Common myeloid progenitor, CD34-positive (primary cell): Measurements from ENCODE around the gene PSMG3.

Experiments used
- CTCF ChIA-PET: fragments of 350-600 bp; sonication (Branson Sonifier 250); formaldehyde crosslinking; loops from one replicate; lab custom pipeline; 2021; ENCODE audit warnings: antibody characterized with exemption; lab: Charles Lee
- POLR2A ChIA-PET: fragments of 350-600 bp; sonication (Branson Sonifier 250); formaldehyde crosslinking; loops from one replicate; lab custom pipeline; 2021; ENCODE audit warnings: antibody characterized with exemption; lab: Charles Lee
- DNase-seq, 3 donors: peaks; one replicate each; pipeline versions ENCODE4 v3.0.0 to v3.0.0-alpha.2; 2013
- H3K27ac ChIP-seq, 2 experiments: 1 replicate in 1 of 2; 2 replicates in 1 of 2; pipeline ENCODE4 v1.7.0; 2013; ENCODE audit warnings: inconsistent platforms in 2 of 2, low read length in 2 of 2, mild to moderate bottlenecking in 2 of 2, low read depth in 1 of 2, moderate library complexity in 1 of 2; ENCODE audit not compliant: severe bottlenecking in 2 of 2, insufficient read depth in 1 of 2, poor library complexity in 1 of 2
- H3K27me3 ChIP-seq, 5 experiments: replicated peaks in 2 of 5; 1 replicate in 3 of 5; 2 replicates in 2 of 5; pipeline versions ENCODE4 v1.6.1 to v1.7.0; 2013; ENCODE audit warnings: low read length in 4 of 5, mild to moderate bottlenecking in 2 of 5, moderate library complexity in 2 of 5, inconsistent platforms in 1 of 5; ENCODE audit not compliant: insufficient read depth in 5 of 5, control insufficient read depth in 4 of 5
- H3K36me3 ChIP-seq, 4 experiments: 1 replicate in 2 of 4; 2 replicates in 2 of 4; pipeline versions ENCODE4 v1.6.1 to v1.7.0; 2013; ENCODE audit warnings: low read length in 3 of 4, control low read depth in 1 of 4, mild to moderate bottlenecking in 1 of 4; ENCODE audit not compliant: control insufficient read depth in 4 of 4, insufficient read depth in 4 of 4
- H3K4me1 ChIP-seq, 4 experiments: 1 replicate in 3 of 4; 2 replicates in 1 of 4; pipeline versions ENCODE4 v1.6.1 to v1.7.1; 2013; ENCODE audit warnings: low read length in 3 of 4, mild to moderate bottlenecking in 3 of 4, control low read depth in 1 of 4, inconsistent platforms in 1 of 4, moderate library complexity in 1 of 4; ENCODE audit not compliant: control insufficient read depth in 4 of 4, insufficient read depth in 4 of 4; ENCODE audit errors: control extremely low read depth in 1 of 4
- H3K4me3 ChIP-seq, 7 experiments: 1 replicate in 4 of 7; 2 replicates in 3 of 7; pipeline versions ENCODE4 v1.5.1 to v1.7.0; 2013; ENCODE audit warnings: mild to moderate bottlenecking in 7 of 7, low read length in 6 of 7, moderate library complexity in 6 of 7, inconsistent platforms in 2 of 7, low read depth in 2 of 7, control low read depth in 1 of 7; ENCODE audit not compliant: insufficient read depth in 4 of 7, control insufficient read depth in 1 of 7; ENCODE audit errors: extremely low read depth in 1 of 7
- H3K9me3 ChIP-seq, 5 experiments: 1 replicate in 4 of 5; 2 replicates in 1 of 5; pipeline versions ENCODE4 v1.6.1 to v1.7.1; 2013; ENCODE audit warnings: low read length in 4 of 5, mild to moderate bottlenecking in 2 of 5, inconsistent platforms in 1 of 5, low read depth in 1 of 5, moderate library complexity in 1 of 5; ENCODE audit not compliant: control insufficient read depth in 4 of 5, insufficient read depth in 2 of 5; ENCODE audit errors: control extremely low read depth in 1 of 5
- WGBS: methylation state at CpG from one replicate; pipeline ENCODE4 v1.1.5; 2013; ENCODE audit not compliant: insufficient coverage; 5-methylcytosine and 5-hydroxymethylcytosine counted together

Gene PSMG3

GRCh38 chr7:1531263-1531978 is 38.4 kb downstream of the PSMG3 start:
- under 1% methylated on average over 46 of the region's 55 CpGs for WGBS
- H3K9me3 ChIP-seq, result no peaks in the 10 kb centered on the region
- POLR2A ChIA-PET, result interaction anchor here (2.7 kb wide), 1 partner anchor 20 kb away, joined by 27 read pairs; no protein-coding TSS in a partner anchor
- CTCF ChIA-PET, result interaction anchor here (11.1 kb wide), 1 partner anchor 22 kb away, joined by 150 read pairs; the partner anchor contains the start of gene INTS1
- peak overlapping the region; percentile 58 to 87 for H3K27ac ChIP-seq
- peaks cover 0 to 35% (median 13%) of the 10 kb centered on the region in 4 experiments for H3K36me3 ChIP-seq
- DNase-seq, result peak in 1 of 3 donors; percentile 34
- H3K4me1 ChIP-seq, result peaks cover 2 to 54% (median 50%) of the 10 kb centered on the region in 4 experiments
- H3K4me3 ChIP-seq, result peak overlapping the region; percentile 64 to 96 (median 81)
- no peaks in the 10 kb centered on the region for H3K27me3 ChIP-seq

- Histone ChIP-seq H3K4me3 (peak overlapping the region; percentile 64 to 96 (median 81)), H3K4me1 (peaks cover 2 to 57% (median 51%) of the 10 kb centered on the region in 4 experiments), H3K27me3 (no peaks in the 10 kb centered on the region), H3K9me3 (no peaks in the 10 kb centered on the region), H3K36me3 (peaks cover 0 to 30% (median 11%) of the 10 kb centered on the region in 4 experiments), H3K27ac (no peak overlapping the region)
- DNase-seq, result peak in 1 of 3 donors; percentile 37
- WGBS, result 0% methylated on average over 41 of the region's 45 CpGs
- CTCF ChIA-PET, result no interaction called here
- POLR2A ChIA-PET, result interaction anchor here (1.0 kb wide), 1 partner anchor 18 kb away, joined by 4 read pairs; no protein-coding TSS in a partner anchor
Measured at GRCh38 chr7:1530946-1531262, 38.9 kb downstream of the PSMG3 start.

DNA sequence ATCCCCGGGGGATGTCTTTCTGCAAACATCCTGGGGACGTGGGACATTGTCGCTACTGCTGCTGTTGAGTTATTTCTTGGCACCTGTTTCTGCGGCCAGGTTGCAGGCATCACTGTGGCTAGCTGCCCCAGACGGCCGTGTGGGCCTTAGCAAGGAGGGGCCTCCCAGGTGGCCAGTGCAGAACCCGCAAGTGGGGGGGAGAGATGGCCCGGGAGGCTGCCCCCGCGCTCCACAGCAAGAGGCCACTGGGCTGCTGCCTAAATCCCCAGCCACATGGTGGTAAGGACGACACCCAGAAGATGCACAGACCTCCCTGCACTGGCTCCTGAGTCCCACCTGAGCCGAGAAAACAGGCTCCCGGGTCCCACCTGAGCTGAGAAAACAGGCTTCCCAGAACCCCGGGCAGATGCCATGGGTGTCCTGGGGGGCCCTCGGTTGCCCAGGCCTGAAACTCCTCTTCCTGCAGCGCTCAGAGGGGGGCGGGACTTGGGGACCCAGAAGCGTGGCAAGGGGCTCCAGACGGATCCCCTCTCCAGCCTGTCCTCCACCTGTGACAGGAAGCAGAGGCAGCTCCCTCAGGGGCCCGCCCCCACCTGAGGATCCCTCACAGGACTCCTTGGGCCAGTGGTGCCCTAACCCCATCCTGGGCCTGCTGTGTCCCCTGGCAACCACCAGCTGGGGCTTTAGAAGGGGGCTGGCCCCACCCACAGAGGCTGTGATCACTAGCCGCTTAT is 40.3 kb downstream of the PSMG3 start:
- ChIA-PET CTCF (interaction anchor here (1.2 to 4.2 kb wide), 4 partner anchors 16 to 23 kb away, joined by 4 to 19 read pairs (median 8); no protein-coding TSS in a partner anchor), POLR2A (interaction anchor here (0.5 to 1.0 kb wide), 3 partner anchors 16 to 21 kb away, joined by 3 to 6 read pairs (median 4); no protein-coding TSS in a partner anchor)
- Histone ChIP-seq H3K4me3 (peak overlapping the region in 3 of 7 experiments; percentile 70 to 94 (median 81)), H3K27me3 (no peaks in the 10 kb centered on the region), H3K9me3 (no peaks in the 10 kb centered on the region), H3K36me3 (peaks cover 0 to 16% (median 3%) of the 10 kb centered on the region in 4 experiments), H3K27ac (no peak overlapping the region), H3K4me1 (peaks cover 2 to 53% (median 47%) of the 10 kb centered on the region in 4 experiments)
- peak in 1 of 3 donors; percentile 33 for DNase-seq
- 78% methylated on average over 18 of the region's 21 CpGs for WGBS

DNA sequence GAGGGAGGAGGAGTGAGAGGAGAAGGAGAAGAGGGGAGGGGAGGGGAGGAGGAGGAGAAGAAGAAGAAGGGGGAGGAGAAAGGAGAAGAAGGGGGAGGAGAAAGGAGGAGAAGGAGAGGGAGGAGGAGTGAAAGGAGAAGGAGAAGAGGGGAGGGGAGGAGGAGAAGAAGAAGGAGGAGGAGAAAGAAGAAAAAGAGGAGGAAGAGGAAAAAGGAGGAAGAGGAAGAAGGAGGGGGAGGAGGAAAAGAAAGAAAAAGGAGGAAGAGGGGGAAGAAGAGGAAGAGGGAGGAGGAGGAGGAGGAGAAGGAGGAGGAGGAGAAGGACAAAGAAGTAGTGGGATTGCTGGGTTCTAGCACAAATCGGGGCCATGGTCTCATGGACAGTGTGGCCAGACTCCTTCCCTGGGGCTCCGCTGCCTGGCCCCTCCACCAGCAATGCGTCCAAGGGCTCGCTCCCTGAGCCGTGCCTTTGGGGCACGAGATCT is 43.5 kb downstream of the PSMG3 start:
- Histone ChIP-seq H3K4me1 (peaks cover 0 to 26% (median 18%) of the 10 kb centered on the region in 4 experiments), H3K4me3 (no peak overlapping the region), H3K9me3 (no peaks in the 10 kb centered on the region), H3K27me3 (no peaks in the 10 kb centered on the region), H3K27ac (no peak overlapping the region), H3K36me3 (no peaks in the 10 kb centered on the region)
- CTCF ChIA-PET, result interaction anchor here (1.0 to 4.2 kb wide), 4 partner anchors 12 to 19 kb away, joined by 3 to 19 read pairs (median 12); no protein-coding TSS in a partner anchor
- POLR2A ChIA-PET, result no interaction called here
- no peak for DNase-seq
- 94% methylated on average over 6 of the region's 6 CpGs for WGBS

DNA sequence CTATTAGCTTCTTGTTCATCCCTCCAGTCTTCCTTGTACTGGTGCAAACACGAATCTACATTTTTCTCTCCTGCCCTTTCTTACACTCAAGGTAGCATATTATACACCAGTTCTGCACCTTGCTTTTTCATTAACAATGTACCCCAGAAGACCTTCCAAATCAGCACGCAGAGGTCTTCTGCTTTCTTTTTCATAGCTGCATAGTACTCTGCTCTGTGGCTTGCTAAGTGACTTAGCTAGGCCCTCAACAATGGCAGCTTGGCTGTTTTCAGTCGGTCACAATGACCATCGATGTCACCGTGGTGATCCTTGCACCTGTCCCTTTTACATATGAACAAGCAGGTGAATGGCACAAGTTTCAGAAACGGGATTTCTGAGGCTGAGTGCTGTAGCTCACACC is 44.4 kb downstream of the PSMG3 start:
- H3K4me3 ChIP-seq, result no peak overlapping the region
- H3K9me3 ChIP-seq, result no peaks in the 10 kb centered on the region
- H3K27me3 ChIP-seq, result no peaks in the 10 kb centered on the region
- CTCF ChIA-PET, result interaction anchor here (1.0 to 2.0 kb wide), 4 partner anchors 8 to 18 kb away, joined by 3 to 13 read pairs (median 8); no protein-coding TSS in a partner anchor
- H3K4me1 ChIP-seq, result peaks cover 0 to 24% (median 18%) of the 10 kb centered on the region in 4 experiments
- no peak overlapping the region for H3K27ac ChIP-seq
- no peaks in the 10 kb centered on the region for H3K36me3 ChIP-seq
- POLR2A ChIA-PET, result no interaction called here
- no peak for DNase-seq
- 100% methylated on average over 6 of the region's 6 CpGs for WGBS

- peaks cover 0 to 13% (median 7%) of the 10 kb centered on the region in 4 experiments for H3K4me1 ChIP-seq
- DNase-seq, result no peak
- CTCF ChIA-PET, result interaction anchor here (1.0 to 1.8 kb wide), 2 partner anchors 9 to 14 kb away, joined by 3 to 6 read pairs; no protein-coding TSS in a partner anchor
- peaks cover 0 to 2% (median 0%) of the 10 kb centered on the region in 5 experiments for H3K9me3 ChIP-seq
- 96% methylated on average over 15 of the region's 17 CpGs for WGBS
- no peak overlapping the region for H3K27ac ChIP-seq
- H3K36me3 ChIP-seq, result no peaks in the 10 kb centered on the region
- POLR2A ChIA-PET, result interaction anchor here (0.7 kb wide), 1 partner anchor 15 kb away, joined by 3 read pairs; no protein-coding TSS in a partner anchor
- H3K27me3 ChIP-seq, result no peaks in the 10 kb centered on the region
- no peak overlapping the region for H3K4me3 ChIP-seq
Measured at GRCh38 chr7:1523844-1524243, 46.0 kb downstream of the PSMG3 start.
